HTR-8/SVneo (cell line): ENCODE results near the gene PLEKHA8.
"Not testable (repeated sequence)": the region's sequence is repeated elsewhere in the genome, so short reads cannot be mapped to it uniquely, and the experiment has no call there.

Source experiments
- DNase-seq: peaks from one replicate; pipeline ENCODE4 v3.0.0; 2011; ENCODE audit warnings: low spot score, mixed read lengths; ENCODE audit not compliant: insufficient read length
- FAIRE-seq: peaks from 2 replicates; lab custom pipeline; 2011; peaks lifted over from hg19 to GRCh38; lab: Jason Lieb, UNC

The PLEKHA8 gene

GRCh38 chr7:30091987-30092386, 63.8 kb downstream of the PLEKHA8 start:
- FAIRE-seq (no peak), DNase-seq (no peak)

- DNase-seq: no peak
- no peak for FAIRE-seq
These were observed 65.3 kb downstream of the PLEKHA8 start for GRCh38 chr7:30093420-30093952.

- not testable (repeated sequence) for DNase-seq, FAIRE-seq
These were observed 70.4 kb downstream of the PLEKHA8 start for GRCh38 chr7:30098599-30098998.

- FAIRE-seq (no peak), DNase-seq (no peak)
These were observed 74.1 kb downstream of the PLEKHA8 start for GRCh38 chr7:30102281-30102680.

- DNase-seq (no peak), FAIRE-seq (no peak)
These were observed 75.9 kb downstream of the PLEKHA8 start for GRCh38 chr7:30104157-30104556.

- FAIRE-seq: no peak
These were observed 84.0 kb downstream of the PLEKHA8 start for GRCh38 chr7:30112103-30112713.

GRCh38 chr7:30113144-30113543, 84.9 kb downstream of the PLEKHA8 start:
- FAIRE-seq (no peak), DNase-seq (no peak)

More at GRCh38 chr7:30112103-30112713, 84.0 kb downstream of the PLEKHA8 start:
- no peak for DNase-seq

GRCh38 chr7:30114536-30115238, 86.5 kb downstream of the PLEKHA8 start:
- DNase-seq (no peak), FAIRE-seq (no peak)

- FAIRE-seq (peak; percentile 100), DNase-seq (no peak)
These were observed 87.6 kb downstream of the PLEKHA8 start for GRCh38 chr7:30115709-30116297.

GRCh38 chr7:30116771-30117170, 88.6 kb downstream of the PLEKHA8 start:
- FAIRE-seq (no peak), DNase-seq (no peak)

- no peak for DNase-seq
- FAIRE-seq: no peak
These were observed 89.7 kb downstream of the PLEKHA8 start for GRCh38 chr7:30117896-30118295.

- no peak for DNase-seq
- no peak for FAIRE-seq
These were observed 91.8 kb downstream of the PLEKHA8 start for GRCh38 chr7:30119890-30120577.

- FAIRE-seq (no peak), DNase-seq (no peak)
These were observed 105.8 kb downstream of the PLEKHA8 start for GRCh38 chr7:30133736-30134610.

- peak; percentile 95 for DNase-seq
- peak; percentile 67 for FAIRE-seq
These were observed 106.5 kb downstream of the PLEKHA8 start, which contains the start of gene MTURN for GRCh38 chr7:30134611-30135300. TSS of gene MTURN (plus strand) at chr7:30134986. CDS start at chr7:30135137, 151 bp downstream.

- peak; percentile 60 for DNase-seq
- FAIRE-seq: peak; percentile 70
These were observed 107.3 kb downstream of the PLEKHA8 start for GRCh38 chr7:30135301-30136116.

- no peak for FAIRE-seq
- DNase-seq: no peak
These were observed 108.0 kb downstream of the PLEKHA8 start for GRCh38 chr7:30136117-30136731.

GRCh38 chr7:30136743-30137485, 108.7 kb downstream of the PLEKHA8 start:
- no peak for FAIRE-seq
- no peak for DNase-seq
